ENCODE measurements around the gene CARMIL3. TPM values are rescaled to one million over a fixed set of nuclear protein-coding genes. Genes with fewer than 3 reads are reported as not detected.
A peak's percentile ranks its signal among the peaks of the same experiment; 100 is the strongest.
"Not testable (repeated sequence)": the region's sequence is repeated elsewhere in the genome, so short reads cannot be mapped to it uniquely, and the experiment has no call there.

CARMIL3 gene
- total RNA-seq, 2 donors from 2014 or later, result 0.08 to 0.62 TPM

GRCh38 chr14:24100982-24101494 is 49.2 kb downstream of the CARMIL3 start:
- DNase-seq (no peak), ATAC-seq (no peak)

GRCh38 chr14:24102357-24103048 is 50.7 kb downstream of the CARMIL3 start:
- ATAC-seq, result no peak
- no peak for DNase-seq
- intact Hi-C loops (cut with DNase I), result no loop called here

More at GRCh38 chr14:24100982-24101494, 49.2 kb downstream of the CARMIL3 start:
- intact Hi-C loops (cut with DNase I), result no loop called here

GRCh38 chr14:24103451-24103850 is 51.6 kb downstream of the CARMIL3 start:
- no peak for ATAC-seq
- intact Hi-C loops (cut with DNase I), result no loop called here

GRCh38 chr14:24105609-24106239 is 53.9 kb downstream of the CARMIL3 start:
- not testable (repeated sequence) for DNase-seq, ATAC-seq
- intact Hi-C loops (cut with DNase I), result loop anchor here in 1 of 2 donors (5.0 kb wide), 1 partner anchor 48 kb away; no protein-coding TSS in a partner anchor

More at GRCh38 chr14:24103451-24103850, 51.6 kb downstream of the CARMIL3 start:
- DNase-seq, result no peak

- intact Hi-C loops (cut with DNase I), result loop anchor here in 1 of 2 donors (5.0 kb wide), 1 partner anchor 49 kb away; no protein-coding TSS in a partner anchor
- no peak for DNase-seq
- ATAC-seq, result no peak
Observed at GRCh38 chr14:24106672-24107271, 55.0 kb downstream of the CARMIL3 start.

- no peak for DNase-seq
- intact Hi-C loops (cut with DNase I), result loop anchor here in 1 of 2 donors (5.0 kb wide), 1 partner anchor 51 kb away; no protein-coding TSS in a partner anchor
- ATAC-seq, result no peak
Observed at GRCh38 chr14:24108336-24108874, 56.6 kb downstream of the CARMIL3 start.

GRCh38 chr14:24110060-24110459 is 58.3 kb downstream of the CARMIL3 start:
- no peak for DNase-seq
- ATAC-seq, result no peak
- intact Hi-C loops (cut with DNase I), result loop anchor here in 1 of 2 donors (5.0 kb wide), 1 partner anchor 37 kb away; the partner anchor contains the start of genes PSME2 and RNF31

- DNase-seq, result no peak
- no peak for ATAC-seq
- intact Hi-C loops (cut with DNase I), result loop anchor here in 1 of 2 donors (5.0 kb wide), 1 partner anchor 37 kb away; the partner anchor contains the start of genes PSME2 and RNF31
Observed at GRCh38 chr14:24110523-24110922, 58.7 kb downstream of the CARMIL3 start.

GRCh38 chr14:24113379-24113800 is 61.6 kb downstream of the CARMIL3 start:
- ATAC-seq, result peak in 1 of 2 donors; percentile 1
- intact Hi-C loops (cut with DNase I), result loop anchor here in 1 of 2 donors (5.0 kb wide), 1 partner anchor 34 kb away; the partner anchor contains the start of genes PSME2 and RNF31
- no peak for DNase-seq

- DNase-seq (peak; percentile 89), ATAC-seq (peak; percentile 55 to 61)
- intact Hi-C loops (cut with DNase I), result loop anchor here in 1 of 2 donors (5.0 kb wide), 1 partner anchor 33 kb away; the partner anchor contains the start of genes PSME2 and RNF31
Observed at GRCh38 chr14:24113801-24114531, 62.2 kb downstream of the CARMIL3 start.

GRCh38 chr14:24114532-24115421 is 63.0 kb downstream of the CARMIL3 start, which contains the start of the genes DCAF11 and NRL:
TSS of gene DCAF11 (plus strand) at chr14:24114777. CDS start at chr14:24115595, 818 bp downstream.
TSS of gene NRL (minus strand) at chr14:24114949. CDS start at chr14:24082848, 32,101 bp downstream.
- intact Hi-C loops (cut with DNase I), result loop anchor here in 1 of 2 donors (5.0 kb wide), 1 partner anchor 33 kb away; the partner anchor contains the start of genes PSME2 and RNF31
- peak; percentile 98 for DNase-seq

GRCh38 chr14:24115422-24116127 is 63.8 kb downstream of the CARMIL3 start:
- intact Hi-C loops (cut with DNase I), result no loop called here

More at GRCh38 chr14:24114532-24115421, 63.0 kb downstream of the CARMIL3 start, which contains the start of the genes DCAF11 and NRL:
- peak; percentile 94 to 97 for ATAC-seq

GRCh38 chr14:24116128-24116814 is 64.5 kb downstream of the CARMIL3 start:
- ATAC-seq (no peak), DNase-seq (no peak)
- intact Hi-C loops (cut with DNase I), result no loop called here

More at GRCh38 chr14:24115422-24116127, 63.8 kb downstream of the CARMIL3 start:
- ATAC-seq, result no peak
- DNase-seq, result no peak

GRCh38 chr14:24117179-24117578 is 65.4 kb downstream of the CARMIL3 start:
- intact Hi-C loops (cut with DNase I), result no loop called here
- no peak for ATAC-seq
- DNase-seq, result no peak
